SK-MEL-5 (cell line): ENCODE results near the gene RAI1. TPM values are rescaled to one million over a fixed set of nuclear protein-coding genes. Genes with fewer than 3 reads are reported as not detected.
A peak's percentile ranks its signal among the peaks of the same experiment; 100 is the strongest.

ENCODE experiments used
- DNase-seq: peaks from one replicate; pipeline ENCODE4 v3.0.0-alpha.2; 2016; ENCODE audit warnings: low read depth, low spot score
- in situ Hi-C: cut with HindIII; loops from 2 replicates; pipeline ENCODE4 v1.10.0; 2016; ENCODE audit warnings: low sequenced_read_pairs, high pct_unique_total_duplicates, low pct_unique_long_range_greater_than_20kb
- total RNA-seq: library from RNA; depleted of rRNA; stranded (reverse); fragments of >200 nt; shearing (Covaris generic); gene quantifications from 2 replicates; pipeline ENCODE4 v1.2.3, GENCODE V29; 2014

RAI1 gene
- total RNA-seq, 1 experiment from 2014 or later = 9.4 TPM

DNA sequence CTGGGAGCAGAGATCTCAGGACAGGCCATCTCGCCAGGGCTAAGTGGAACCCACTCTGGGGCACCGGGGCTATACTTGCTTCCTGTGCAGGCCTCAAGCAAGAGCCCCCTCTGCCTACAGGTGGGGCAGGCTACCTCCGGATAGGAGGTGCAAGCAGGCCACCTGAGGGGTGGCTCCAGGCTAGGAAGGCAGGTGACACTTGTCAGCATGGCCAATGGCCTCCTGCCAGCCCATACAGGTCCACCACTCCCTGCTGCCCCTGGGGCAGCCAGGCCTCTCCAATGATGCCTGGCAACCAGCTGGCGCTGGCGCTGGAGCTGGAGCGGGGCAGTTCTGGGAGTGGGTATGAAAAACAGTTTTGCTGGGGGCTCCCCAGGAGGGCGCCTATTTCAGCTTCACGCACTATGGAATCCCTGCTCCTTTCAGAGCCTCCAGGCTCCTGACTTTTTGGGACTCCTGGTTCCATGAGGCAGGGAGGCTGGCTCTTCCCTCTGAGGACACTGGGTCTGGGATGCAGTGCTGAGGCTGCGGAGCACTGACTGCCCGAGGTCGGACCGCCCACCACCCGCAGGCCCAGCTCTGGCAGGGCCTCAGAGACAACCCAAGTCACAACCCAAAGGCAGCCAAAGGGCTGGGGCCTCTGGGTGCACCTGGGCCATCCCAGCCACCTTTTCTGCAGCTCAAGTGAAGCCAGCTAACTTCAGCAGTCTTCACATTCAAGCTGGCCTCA is 164.0 kb downstream of the RAI1 start:
- in situ Hi-C loops = no loop called here
- no peak for DNase-seq

GRCh38 chr17:17846003-17846402 is 164.7 kb downstream of the RAI1 start:
- in situ Hi-C loops = no loop called here
- no peak for DNase-seq

DNA sequence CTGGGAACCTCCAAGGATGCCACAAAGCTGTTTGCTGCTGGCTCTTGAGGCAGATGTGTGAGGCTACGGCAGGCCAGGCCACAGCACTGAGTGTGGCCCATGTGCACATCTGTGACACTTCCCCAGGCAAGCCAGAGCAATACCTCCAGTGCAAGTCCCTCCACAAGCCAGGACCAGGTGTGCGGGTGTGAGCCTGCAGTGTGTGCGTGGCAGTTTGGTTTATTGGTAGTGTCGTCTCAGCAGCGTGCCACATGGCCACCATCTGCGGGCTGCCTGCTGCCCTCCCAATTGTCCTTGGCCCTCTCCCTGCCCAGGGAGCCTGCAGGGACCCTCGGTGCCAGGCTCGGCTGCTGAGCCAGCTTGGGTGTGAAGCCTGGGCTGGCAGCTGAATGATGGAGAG is 165.4 kb downstream of the RAI1 start:
- no peak for DNase-seq
- in situ Hi-C loops = no loop called here

DNA sequence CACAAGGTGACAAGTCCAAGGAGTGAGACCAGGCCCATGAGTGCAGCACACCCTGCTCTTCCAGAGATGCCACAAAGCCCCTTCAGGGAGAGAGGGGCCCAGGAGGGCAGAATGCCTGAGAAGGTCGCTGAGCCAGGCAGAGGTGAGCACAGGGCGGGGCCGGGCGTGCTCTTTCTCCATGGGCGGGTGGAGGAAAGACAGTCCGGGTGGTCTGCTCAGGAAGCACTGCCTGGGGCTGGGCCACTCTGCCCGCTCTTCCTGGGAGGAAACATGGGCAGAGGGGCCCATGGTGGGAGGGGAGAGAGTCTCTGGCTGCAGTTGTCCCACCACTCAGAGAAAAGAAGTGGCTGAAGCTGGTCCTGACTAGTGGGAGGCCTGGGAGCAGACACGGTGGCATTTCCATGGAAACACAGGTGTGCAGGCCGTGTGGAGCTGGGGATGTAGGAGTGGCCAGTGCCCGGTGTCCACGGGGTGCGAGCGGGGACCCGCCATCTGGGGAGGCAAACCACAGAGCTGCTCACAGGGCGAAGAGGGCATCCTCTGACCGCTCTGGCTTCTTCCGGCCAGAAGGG is 165.9 kb downstream of the RAI1 start:
- in situ Hi-C loops = no loop called here
- no peak for DNase-seq

- in situ Hi-C loops = no loop called here
Measured at GRCh38 chr17:17847726-17848125, 166.5 kb downstream of the RAI1 start.

GRCh38 chr17:17848311-17849082 is 167.2 kb downstream of the RAI1 start:
- in situ Hi-C loops = no loop called here
- DNase-seq = no peak

More at GRCh38 chr17:17847726-17848125, 166.5 kb downstream of the RAI1 start:
- no peak for DNase-seq

- peak; percentile 74 for DNase-seq
- in situ Hi-C loops = no loop called here
Measured at GRCh38 chr17:17849147-17849820, 168.0 kb downstream of the RAI1 start.

DNA sequence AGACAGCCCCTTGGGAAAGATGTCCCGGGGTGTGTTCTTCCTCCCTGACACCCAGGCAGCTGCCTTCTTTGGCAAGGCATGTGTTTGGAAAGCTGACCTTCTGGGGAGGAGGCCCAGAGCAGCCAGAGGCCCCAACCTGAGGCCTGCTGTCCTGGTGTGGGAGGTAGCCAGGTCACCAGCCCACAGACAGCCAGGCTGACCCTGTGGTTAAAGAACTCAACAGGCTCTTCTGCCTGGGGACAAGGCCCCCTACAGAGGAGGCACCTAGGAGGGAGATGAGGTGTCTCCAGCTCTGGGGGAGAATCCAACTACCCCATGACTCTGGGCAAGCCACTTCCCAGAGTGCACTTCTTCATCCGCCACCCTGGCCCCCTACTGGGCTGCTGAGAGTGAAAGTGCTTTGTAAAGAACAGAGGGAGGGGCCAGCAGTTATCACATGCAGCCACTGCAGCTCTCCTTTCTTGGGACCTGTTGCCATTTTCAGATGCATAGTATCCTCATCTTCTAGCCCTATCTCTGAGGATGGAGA is 168.7 kb downstream of the RAI1 start:
- peak; percentile 81 for DNase-seq
- in situ Hi-C loops = no loop called here

- DNase-seq = no peak
- in situ Hi-C loops = no loop called here
Measured at GRCh38 chr17:17851103-17852002, 170.1 kb downstream of the RAI1 start.

- in situ Hi-C loops = no loop called here
- DNase-seq = no peak
Measured at GRCh38 chr17:17852930-17853329, 171.7 kb downstream of the RAI1 start.

DNA sequence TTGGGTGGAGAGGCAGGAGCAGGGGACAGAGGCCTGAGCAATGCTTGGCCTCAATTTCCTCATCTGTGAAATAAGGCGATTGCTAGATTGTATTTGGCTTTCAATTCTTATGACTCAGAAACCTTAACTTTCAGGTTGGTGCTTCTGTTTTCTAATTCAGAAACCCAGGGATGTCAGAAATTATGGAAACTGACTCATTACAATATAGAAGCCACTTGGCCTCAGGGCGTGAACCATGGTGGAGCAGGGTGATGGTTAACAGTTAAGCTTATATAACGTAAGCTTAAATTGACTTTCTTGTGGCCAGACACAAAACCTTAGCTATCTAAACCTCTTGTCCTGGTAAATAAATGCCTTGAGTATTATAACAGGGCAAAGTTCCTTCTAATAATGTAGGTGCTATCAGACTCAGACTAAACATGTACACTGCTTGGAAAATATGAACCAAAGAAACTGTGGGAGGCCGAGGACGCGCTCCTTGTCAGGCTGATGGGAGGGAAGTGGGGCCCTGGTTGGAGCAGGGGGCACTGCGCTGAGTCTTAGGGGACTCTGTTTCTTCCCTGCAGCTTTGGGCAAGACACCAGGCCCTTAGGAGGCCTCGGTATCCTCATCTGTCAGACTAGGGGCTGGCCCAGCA is 172.7 kb downstream of the RAI1 start:
- in situ Hi-C loops = no loop called here
- no peak for DNase-seq

DNA sequence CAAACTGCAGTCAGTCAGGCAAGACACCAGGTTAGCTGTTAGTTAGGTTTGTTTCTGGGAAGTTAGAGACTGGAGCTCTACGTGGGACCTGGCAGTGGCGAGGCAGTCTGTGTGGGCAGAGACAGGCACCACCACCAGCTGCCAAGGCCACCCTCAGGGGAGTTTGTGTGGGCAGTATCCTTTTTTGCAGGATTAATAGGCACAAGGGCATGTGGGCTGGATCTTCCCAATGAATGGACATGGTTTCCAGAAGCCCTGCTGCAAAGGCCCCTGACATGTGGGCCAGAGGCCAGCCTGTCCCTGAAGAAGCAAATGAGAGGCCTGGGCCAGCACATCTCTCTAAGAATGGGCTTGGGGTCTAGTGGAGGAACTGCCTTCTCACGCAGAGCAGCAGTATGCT is 174.7 kb downstream of the RAI1 start:
- in situ Hi-C loops = no loop called here
- DNase-seq = peak; percentile 35

DNA sequence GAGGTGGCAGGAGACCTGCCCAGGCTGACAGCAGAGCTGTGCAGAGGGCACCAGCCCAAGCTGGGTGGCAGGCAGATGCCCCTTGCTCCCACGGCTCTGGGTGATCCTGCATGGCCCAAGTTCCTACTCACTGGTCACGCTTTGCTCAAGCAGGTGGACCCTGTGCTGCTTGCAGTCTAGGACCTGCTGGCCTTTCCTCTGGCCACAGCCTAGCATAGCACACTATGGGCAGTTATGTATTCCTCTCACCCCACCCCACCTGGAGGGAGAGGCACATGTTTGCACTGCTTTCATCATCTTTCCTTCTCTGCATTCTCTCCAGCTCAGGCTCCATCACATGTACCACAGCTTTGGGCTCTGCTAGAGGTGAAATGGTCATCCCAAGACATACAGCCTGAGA is 175.1 kb downstream of the RAI1 start:
- in situ Hi-C loops = no loop called here

DNA sequence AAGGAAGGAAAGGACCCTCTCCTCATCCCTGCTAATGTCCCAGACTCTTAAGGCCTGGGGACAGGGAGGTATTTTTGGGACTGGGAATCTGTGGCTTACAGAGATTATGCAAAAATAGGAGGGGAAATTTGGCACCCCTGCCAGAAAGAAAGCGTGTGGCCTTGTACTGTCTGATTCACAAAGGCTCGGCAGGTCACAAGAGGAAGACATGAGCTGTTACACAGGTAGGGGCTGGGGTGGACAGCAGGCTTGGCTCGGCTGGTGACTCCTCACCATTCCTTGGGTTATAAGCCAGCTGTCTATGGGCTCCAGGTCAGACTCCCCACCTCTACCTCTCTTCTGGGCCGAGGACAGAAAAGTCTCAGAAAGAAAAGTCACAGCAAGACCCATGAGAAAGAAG is 176.2 kb downstream of the RAI1 start:
- in situ Hi-C loops = no loop called here

More for the DNA sequence above, 175.1 kb downstream of the RAI1 start:
- DNase-seq = no peak

DNA sequence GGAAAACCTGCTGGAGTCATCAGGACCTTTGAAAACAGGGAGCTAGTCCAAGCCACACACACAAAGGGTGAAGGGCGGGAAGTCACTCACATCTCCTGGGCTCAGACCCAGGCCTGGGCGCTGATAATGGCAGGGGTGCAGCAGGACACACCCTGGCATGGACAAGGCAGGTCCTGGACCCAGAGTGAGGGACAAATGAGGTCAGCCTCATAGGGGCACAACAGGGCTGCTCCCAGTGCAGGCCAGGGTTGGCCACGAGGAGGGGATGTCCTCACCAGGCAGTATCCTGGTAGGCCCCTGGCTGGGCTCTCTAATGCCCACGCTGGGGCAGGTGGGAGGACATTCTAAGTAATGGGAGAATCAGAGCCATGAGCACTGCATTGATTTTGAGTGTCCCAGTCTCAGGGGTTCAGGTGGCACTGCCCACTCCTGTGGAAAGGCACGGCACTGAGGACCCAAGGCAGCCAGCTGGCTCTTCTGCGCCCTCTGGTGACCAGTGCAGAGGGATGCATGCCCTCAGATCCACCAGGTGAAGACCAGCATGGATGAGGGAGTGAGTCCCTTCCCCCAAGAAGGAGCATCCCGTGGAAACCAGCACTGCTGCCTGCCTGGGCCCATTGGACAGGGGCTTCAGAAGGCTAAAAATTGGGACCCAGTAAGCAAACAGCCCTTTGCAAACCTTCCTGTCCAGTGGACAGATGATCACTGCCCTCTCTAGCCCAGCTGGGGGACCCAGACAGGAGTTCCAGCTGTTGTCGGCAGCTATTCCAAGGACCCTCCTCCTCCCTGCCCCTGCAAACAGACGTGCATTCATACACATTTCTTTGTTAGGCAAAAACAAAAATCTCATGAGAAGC is 178.9 kb downstream of the RAI1 start:
- in situ Hi-C loops = no loop called here
- DNase-seq = peak; percentile 73

More for the DNA sequence above, 176.2 kb downstream of the RAI1 start:
- no peak for DNase-seq

GRCh38 chr17:17860766-17861107 is 179.5 kb downstream of the RAI1 start:
- in situ Hi-C loops = no loop called here
- no peak for DNase-seq
